Liver (tissue), 3 donors: ENCODE results near the gene GNG2.

Experiments
- CTCF ChIP-seq: fragments of 150-350 bp; IDR thresholded peaks from 2 replicates; pipeline ENCODE4 v1.5.1; 2017; ENCODE audit warnings: improper control_type of control experiment, low read depth, low read length; ENCODE audit not compliant: missing input control
- HNF4G ChIP-seq: IDR thresholded peaks from 2 replicates; pipeline ENCODE4 v1.6.1; 2016; ENCODE audit warnings: antibody characterized with exemption
- ZBTB33 ChIP-seq: IDR thresholded peaks from 2 replicates; pipeline ENCODE4 v1.6.1; 2016; ENCODE audit warnings: antibody characterized with exemption
- donor health status: healthy.
- donor health status: healthy.

DNA sequence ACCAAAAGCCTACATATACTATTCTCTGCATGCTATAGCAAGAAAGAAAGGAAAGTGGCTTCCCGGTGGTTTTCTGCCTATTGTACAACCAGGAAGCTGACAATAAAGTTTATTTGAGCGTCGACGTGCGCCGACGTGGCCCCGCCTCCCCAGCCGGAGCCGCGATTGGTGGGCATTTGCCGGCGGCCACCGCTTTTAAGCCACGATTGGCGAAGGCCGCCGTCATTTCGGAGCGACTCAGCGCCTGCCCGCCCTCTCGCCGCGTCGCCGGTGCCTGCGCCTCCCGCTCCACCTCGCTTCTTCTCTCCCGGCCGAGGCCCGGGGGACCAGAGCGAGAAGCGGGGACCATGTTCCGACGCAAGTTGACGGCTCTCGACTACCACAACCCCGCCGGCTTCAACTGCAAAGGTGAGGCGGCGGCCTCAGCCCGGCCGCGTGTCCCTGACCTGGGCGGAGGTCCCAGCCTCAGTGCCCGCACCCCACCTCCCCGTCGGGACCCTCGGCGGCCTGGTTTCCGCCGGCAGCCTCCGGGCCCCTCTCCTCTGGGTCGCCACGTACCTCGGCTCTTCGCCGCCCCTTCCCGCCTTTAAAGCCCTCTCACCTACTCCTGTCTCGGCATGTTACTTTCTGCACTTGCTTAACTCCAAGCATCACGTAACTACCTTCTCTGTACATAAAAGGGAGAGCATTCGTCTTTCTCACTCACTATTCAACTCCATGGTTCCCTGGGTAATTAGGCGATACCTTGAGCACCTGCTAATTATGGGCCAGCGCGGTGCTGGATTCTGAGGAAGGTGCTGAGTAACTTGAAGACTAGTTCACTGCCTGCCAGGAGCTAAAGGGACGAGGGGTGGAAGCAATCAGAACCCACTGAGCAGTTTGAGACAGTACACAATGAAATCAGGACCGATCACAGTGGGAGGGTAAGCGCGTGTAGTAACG, 129.2 kb downstream of the GNG2 start, which contains the start of gene RTRAF:
- no peak for TF ChIP-seq CTCF
- no peak for TF ChIP-seq HNF4G
- no peak for TF ChIP-seq ZBTB33
